Nephron progenitor cell (in vitro differentiated cells): Measurements from ENCODE around the gene CAT.

Experiments used
- DNase-seq: peaks from one replicate; pipeline ENCODE4 v3.0.0; 2021
- H3K27ac Mint-ChIP-seq: 2 replicates; pipeline ENCODE4 v1.8.0; 2021; ENCODE audit warnings: mild to moderate bottlenecking, moderate library complexity, mixed read lengths
- H3K27me3 Mint-ChIP-seq: 2 replicates; pipeline ENCODE4 v1.8.0; 2021; ENCODE audit warnings: mild to moderate bottlenecking, low read depth, mixed read lengths; ENCODE audit not compliant: poor library complexity
- H3K36me3 Mint-ChIP-seq: 2 replicates; pipeline ENCODE4 v1.8.0; 2021; ENCODE audit warnings: low read depth, mixed read lengths
- H3K4me1 Mint-ChIP-seq: 2 replicates; pipeline ENCODE4 v1.8.0; 2021; ENCODE audit warnings: mixed read lengths
- H3K4me3 Mint-ChIP-seq: 2 replicates; pipeline ENCODE4 v1.8.0; 2021; ENCODE audit warnings: mild to moderate bottlenecking, moderate library complexity, mixed read lengths
- H3K9me3 Mint-ChIP-seq: 2 replicates; pipeline ENCODE4 v1.8.0; 2021; ENCODE audit warnings: mild to moderate bottlenecking, moderate library complexity, mixed read lengths
- TF ChIP-seq, protein P1 (sequence below): fragments of 200-600 bp; sonication (generic); IDR thresholded peaks from 2 replicates; pipeline ENCODE4 v1.5.0; 2021; ENCODE audit warnings: antibody characterized with exemption

The CAT gene

DNA sequence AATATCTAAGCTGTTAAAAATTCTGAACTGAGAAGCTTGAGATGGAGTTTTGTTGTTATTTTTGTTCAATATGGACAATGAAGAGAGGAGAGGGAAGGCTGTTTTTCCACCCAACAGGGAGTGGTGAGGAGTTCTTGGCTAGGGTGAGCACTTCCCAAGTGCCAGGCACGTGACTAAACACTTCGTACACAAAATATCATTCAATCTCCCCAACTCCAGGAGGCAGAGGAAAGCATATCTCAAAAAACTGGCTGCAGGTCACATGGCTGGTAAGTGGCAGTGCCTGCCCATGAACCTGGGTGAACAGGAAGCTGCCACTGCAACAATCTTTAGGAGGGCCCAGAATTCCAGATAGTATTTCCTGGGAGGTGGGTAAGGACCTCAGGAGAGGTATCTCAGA, 63.2 kb downstream of the CAT start:
- TF ChIP-seq, protein P1, sequence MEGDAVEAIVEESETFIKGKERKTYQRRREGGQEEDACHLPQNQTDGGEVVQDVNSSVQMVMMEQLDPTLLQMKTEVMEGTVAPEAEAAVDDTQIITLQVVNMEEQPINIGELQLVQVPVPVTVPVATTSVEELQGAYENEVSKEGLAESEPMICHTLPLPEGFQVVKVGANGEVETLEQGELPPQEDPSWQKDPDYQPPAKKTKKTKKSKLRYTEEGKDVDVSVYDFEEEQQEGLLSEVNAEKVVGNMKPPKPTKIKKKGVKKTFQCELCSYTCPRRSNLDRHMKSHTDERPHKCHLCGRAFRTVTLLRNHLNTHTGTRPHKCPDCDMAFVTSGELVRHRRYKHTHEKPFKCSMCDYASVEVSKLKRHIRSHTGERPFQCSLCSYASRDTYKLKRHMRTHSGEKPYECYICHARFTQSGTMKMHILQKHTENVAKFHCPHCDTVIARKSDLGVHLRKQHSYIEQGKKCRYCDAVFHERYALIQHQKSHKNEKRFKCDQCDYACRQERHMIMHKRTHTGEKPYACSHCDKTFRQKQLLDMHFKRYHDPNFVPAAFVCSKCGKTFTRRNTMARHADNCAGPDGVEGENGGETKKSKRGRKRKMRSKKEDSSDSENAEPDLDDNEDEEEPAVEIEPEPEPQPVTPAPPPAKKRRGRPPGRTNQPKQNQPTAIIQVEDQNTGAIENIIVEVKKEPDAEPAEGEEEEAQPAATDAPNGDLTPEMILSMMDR, result no peak
- H3K4me3 Mint-ChIP-seq, result no peak overlapping the region
- H3K36me3 Mint-ChIP-seq, result no peaks in the 10 kb centered on the region
- peaks cover 13% of the 10 kb centered on the region for H3K27me3 Mint-ChIP-seq
- H3K4me1 Mint-ChIP-seq, result peaks cover 13% of the 10 kb centered on the region
- DNase-seq, result no peak
- no peak overlapping the region for H3K27ac Mint-ChIP-seq
- no peaks in the 10 kb centered on the region for H3K9me3 Mint-ChIP-seq

DNA sequence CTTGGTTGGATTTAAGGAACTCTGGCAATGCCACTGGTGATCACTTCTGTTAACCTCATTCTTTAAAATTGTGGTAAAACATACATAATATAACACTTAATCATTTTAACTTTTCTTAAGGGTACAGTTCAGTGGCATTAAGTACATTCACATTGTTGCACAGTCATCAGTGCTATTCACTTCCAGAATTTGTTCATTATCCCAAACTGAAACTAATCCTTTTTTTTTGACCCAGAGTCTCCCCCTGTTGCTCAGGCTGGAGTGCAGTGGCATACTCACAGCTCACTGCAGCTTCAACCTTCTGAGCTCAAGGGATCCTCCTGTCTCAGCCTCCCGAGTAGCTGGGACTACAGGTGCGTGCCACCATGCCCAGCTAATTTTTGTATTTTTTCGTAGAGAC, 64.2 kb downstream of the CAT start:
- Mint-ChIP-seq H3K36me3 (no peaks in the 10 kb centered on the region), H3K4me3 (no peak overlapping the region), H3K9me3 (no peaks in the 10 kb centered on the region), H3K4me1 (peaks cover 13% of the 10 kb centered on the region), H3K27me3 (peaks cover 13% of the 10 kb centered on the region), H3K27ac (no peak overlapping the region)
- TF ChIP-seq, protein P1, result no peak
- no peak for DNase-seq

DNA sequence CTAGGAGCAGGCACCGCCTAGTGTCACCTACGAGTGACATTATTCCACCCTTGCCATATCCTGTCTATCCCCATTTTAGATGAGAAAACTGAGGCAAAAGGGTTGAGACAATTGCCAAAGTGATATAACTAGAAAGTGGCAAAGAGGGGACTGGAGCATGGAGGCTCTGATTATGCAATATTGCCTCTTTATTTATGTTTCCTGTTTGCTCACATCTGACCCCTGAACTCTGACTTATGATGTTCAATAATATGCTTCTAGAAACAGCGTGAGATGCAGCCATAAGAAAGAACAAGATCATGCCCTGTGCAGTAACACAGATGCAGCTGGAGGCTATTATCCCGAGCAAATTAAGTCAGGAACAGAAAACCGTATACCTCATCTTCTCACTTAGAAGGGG, 67.1 kb downstream of the CAT start:
- H3K4me3 Mint-ChIP-seq, result no peak overlapping the region
- peaks cover 9% of the 10 kb centered on the region for H3K27me3 Mint-ChIP-seq
- H3K4me1 Mint-ChIP-seq, result peaks cover 24% of the 10 kb centered on the region
- no peaks in the 10 kb centered on the region for H3K36me3 Mint-ChIP-seq
- TF ChIP-seq, protein P1, result no peak
- no peak for DNase-seq
- no peak overlapping the region for H3K27ac Mint-ChIP-seq
- no peaks in the 10 kb centered on the region for H3K9me3 Mint-ChIP-seq

DNA sequence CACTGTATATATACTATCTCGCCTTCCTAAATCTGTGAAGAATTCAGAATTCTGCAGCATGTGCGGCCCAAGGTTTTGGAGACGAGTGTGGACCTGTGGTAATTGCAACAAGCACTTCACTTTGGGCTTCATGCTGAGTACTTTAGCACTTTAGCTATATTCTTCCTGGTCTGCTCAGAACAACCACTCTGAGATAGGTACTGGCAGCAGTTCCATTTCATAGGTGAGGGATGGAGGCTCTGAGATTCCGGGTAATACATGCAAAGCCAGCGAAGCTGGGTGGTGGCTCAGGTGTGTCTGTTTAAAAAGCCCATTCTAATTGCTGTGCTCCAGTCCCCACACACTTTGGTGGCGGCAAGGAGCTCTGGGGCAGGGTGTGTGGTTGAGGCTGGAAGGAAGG, 68.4 kb downstream of the CAT start:
- TF ChIP-seq, protein P1, result no peak

DNA sequence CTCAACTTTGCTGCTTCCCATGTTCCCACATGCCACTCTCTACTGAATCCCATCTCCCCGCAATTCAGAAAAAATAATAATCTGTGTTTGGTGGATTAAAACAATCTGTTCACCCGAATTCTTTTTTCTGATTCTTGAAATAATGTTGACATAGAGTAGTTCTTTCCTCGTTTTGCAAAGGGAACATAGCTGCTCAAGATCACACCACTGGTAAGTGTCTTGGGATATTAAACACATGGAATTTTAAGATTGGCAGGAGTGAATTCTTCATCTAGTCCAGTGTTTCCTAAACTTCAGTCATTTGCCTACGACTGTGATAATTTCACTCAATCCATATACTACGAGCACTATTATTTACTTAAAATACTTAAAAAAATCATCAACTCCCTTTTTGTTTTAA, 68.9 kb downstream of the CAT start:
- peaks cover 4% of the 10 kb centered on the region for H3K27me3 Mint-ChIP-seq
- peaks cover 16% of the 10 kb centered on the region for H3K4me1 Mint-ChIP-seq
- no peaks in the 10 kb centered on the region for H3K36me3 Mint-ChIP-seq
- H3K27ac Mint-ChIP-seq, result no peak overlapping the region
- H3K9me3 Mint-ChIP-seq, result no peaks in the 10 kb centered on the region
- no peak overlapping the region for H3K4me3 Mint-ChIP-seq
- DNase-seq, result no peak
- TF ChIP-seq, protein P1, result no peak

More for the DNA sequence above, 68.4 kb downstream of the CAT start:
- Mint-ChIP-seq H3K4me3 (no peak overlapping the region), H3K4me1 (peaks cover 16% of the 10 kb centered on the region), H3K27ac (no peak overlapping the region), H3K9me3 (no peaks in the 10 kb centered on the region), H3K27me3 (peaks cover 4% of the 10 kb centered on the region), H3K36me3 (no peaks in the 10 kb centered on the region)
- DNase-seq, result no peak

DNA sequence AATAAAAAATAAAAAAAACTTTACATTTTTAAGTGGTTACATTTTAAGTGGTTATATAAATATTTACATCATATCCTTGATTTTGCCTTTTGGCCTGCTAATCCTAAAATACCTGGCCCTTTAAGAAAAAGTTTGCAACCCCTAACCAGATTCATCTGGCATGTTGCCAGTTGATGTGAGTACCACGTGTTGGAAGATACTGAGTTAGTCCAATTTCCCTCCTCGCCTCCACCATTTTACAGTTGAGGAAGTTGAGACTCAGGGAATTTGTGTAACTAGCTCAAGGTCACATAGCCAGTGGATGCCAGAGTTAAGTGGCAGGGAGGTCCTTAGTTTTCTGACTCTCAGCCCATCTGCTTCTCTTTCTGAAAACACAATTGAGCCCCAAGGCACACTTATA, 69.8 kb downstream of the CAT start:
- Mint-ChIP-seq H3K27ac (no peak overlapping the region), H3K27me3 (peaks cover 4% of the 10 kb centered on the region), H3K36me3 (no peaks in the 10 kb centered on the region), H3K4me1 (peaks cover 23% of the 10 kb centered on the region), H3K9me3 (no peaks in the 10 kb centered on the region), H3K4me3 (no peak overlapping the region)
- TF ChIP-seq, protein P1, result no peak
- DNase-seq, result no peak
